HG03565 (cell line): ENCODE data around the gene CLIC6.

ENCODE experiments used
- ATAC-seq: cut with Tn5 transposase; IDR thresholded peaks from one replicate; pipeline ENCODE4 v1.9.1; 2021; ENCODE audit warnings: mild to moderate bottlenecking, moderate library complexity; ENCODE audit not compliant: unreplicated experiment

CLIC6 gene

GRCh38 chr21:34762786-34763185 lies 94.0 kb downstream of the CLIC6 start:
- ATAC-seq = no peak

GRCh38 chr21:34764715-34765284 lies 96.0 kb downstream of the CLIC6 start:
- no peak for ATAC-seq

GRCh38 chr21:34765619-34766018 lies 96.8 kb downstream of the CLIC6 start:
- ATAC-seq = no peak

- ATAC-seq = no peak
Observed at GRCh38 chr21:34766862-34767261, 98.1 kb downstream of the CLIC6 start.
